ENCODE measurements around the gene SLC45A2. TPM values are rescaled to one million over a fixed set of nuclear protein-coding genes. Genes with fewer than 3 reads are reported as not detected.

SLC45A2 gene
- total RNA-seq, 2 donors from 2014 or later, result 0.82 TPM; not detected in 1

DNA sequence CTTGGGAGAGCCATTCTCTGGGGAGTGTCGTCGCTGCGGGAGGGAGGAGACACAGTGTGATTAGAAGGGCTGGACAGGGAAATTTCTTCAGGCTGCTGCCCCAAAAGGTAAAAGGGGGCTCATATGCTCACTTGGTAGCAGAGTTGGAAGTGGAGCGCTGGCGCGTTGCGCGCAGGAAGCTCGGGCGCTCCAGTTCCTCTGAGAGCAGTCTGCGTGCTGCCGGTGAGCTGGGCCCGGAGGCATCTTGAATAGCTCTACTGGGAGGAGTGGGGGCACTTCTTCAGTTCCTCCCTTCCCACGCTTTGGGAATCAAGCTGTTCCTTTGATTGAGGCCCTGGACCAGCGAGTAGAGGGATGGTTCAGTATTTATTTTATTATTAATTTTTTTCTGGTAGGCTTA, 45.6 kb downstream of the SLC45A2 start:
- TF ChIP-seq, protein P1, sequence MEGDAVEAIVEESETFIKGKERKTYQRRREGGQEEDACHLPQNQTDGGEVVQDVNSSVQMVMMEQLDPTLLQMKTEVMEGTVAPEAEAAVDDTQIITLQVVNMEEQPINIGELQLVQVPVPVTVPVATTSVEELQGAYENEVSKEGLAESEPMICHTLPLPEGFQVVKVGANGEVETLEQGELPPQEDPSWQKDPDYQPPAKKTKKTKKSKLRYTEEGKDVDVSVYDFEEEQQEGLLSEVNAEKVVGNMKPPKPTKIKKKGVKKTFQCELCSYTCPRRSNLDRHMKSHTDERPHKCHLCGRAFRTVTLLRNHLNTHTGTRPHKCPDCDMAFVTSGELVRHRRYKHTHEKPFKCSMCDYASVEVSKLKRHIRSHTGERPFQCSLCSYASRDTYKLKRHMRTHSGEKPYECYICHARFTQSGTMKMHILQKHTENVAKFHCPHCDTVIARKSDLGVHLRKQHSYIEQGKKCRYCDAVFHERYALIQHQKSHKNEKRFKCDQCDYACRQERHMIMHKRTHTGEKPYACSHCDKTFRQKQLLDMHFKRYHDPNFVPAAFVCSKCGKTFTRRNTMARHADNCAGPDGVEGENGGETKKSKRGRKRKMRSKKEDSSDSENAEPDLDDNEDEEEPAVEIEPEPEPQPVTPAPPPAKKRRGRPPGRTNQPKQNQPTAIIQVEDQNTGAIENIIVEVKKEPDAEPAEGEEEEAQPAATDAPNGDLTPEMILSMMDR (IDR thresholded peaks at IDR 0.05), result no peak
- Histone ChIP-seq H3K4me3 (no peak overlapping the region), H3K4me1 (peaks cover 0 to 15% of the 10 kb centered on the region in 2 donors), H3K36me3 (no peaks in the 10 kb centered on the region), H3K27ac (no peak overlapping the region), H3K9me3 (no peaks in the 10 kb centered on the region), H3K27me3 (peaks cover 10 to 18% of the 10 kb centered on the region in 2 donors)
- DNase-seq (ENCODE audit: low spot score), result no peak

DNA sequence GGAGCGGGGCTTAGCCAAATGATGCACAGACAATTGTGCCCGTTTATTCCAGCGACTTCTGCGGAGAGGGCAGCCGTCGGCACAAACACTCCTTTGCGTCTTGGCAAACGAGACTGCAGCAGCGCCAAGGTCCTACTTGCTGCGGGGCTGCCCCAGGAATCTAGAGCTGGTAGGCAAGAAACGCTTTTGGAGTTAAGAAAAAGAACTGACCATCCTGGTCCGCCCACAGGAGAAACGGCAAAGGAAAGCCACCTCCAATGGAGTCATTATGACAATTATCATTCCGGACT, 46.0 kb downstream of the SLC45A2 start:
- Histone ChIP-seq H3K4me3 (no peak overlapping the region), H3K4me1 (peaks cover 0 to 15% of the 10 kb centered on the region in 2 donors), H3K27ac (no peak overlapping the region), H3K36me3 (no peaks in the 10 kb centered on the region), H3K27me3 (peaks cover 10 to 18% of the 10 kb centered on the region in 2 donors), H3K9me3 (no peaks in the 10 kb centered on the region)
- no peak for DNase-seq (ENCODE audit: low spot score)
- TF ChIP-seq, protein P1 (IDR thresholded peaks at IDR 0.05), result no peak

GRCh38 chr5:33937707-33938506, 46.6 kb downstream of the SLC45A2 start:
- no peaks in the 10 kb centered on the region for H3K9me3 ChIP-seq
- no peak overlapping the region for H3K4me3 ChIP-seq
- H3K4me1 ChIP-seq, result peaks cover 0 to 15% of the 10 kb centered on the region in 2 donors
- no peak for DNase-seq (ENCODE audit: low spot score)
- H3K27ac ChIP-seq, result no peak overlapping the region
- peaks cover 10 to 18% of the 10 kb centered on the region in 2 donors for H3K27me3 ChIP-seq
- H3K36me3 ChIP-seq, result no peaks in the 10 kb centered on the region
- TF ChIP-seq, protein P1 (IDR thresholded peaks at IDR 0.05), result no peak

- TF ChIP-seq, protein P1 (IDR thresholded peaks at IDR 0.05), result no peak
- no peak overlapping the region for H3K27ac ChIP-seq
- no peaks in the 10 kb centered on the region for H3K9me3 ChIP-seq
- peak overlapping the region in 1 of 2 donors; percentile 39 for H3K4me3 ChIP-seq
- no peaks in the 10 kb centered on the region for H3K36me3 ChIP-seq
- no peak for DNase-seq (ENCODE audit: low spot score)
- peaks cover 10 to 18% of the 10 kb centered on the region in 2 donors for H3K27me3 ChIP-seq
- H3K4me1 ChIP-seq, result peaks cover 0 to 15% of the 10 kb centered on the region in 2 donors
Measured at GRCh38 chr5:33937017-33937706, 47.3 kb downstream of the SLC45A2 start.

DNA sequence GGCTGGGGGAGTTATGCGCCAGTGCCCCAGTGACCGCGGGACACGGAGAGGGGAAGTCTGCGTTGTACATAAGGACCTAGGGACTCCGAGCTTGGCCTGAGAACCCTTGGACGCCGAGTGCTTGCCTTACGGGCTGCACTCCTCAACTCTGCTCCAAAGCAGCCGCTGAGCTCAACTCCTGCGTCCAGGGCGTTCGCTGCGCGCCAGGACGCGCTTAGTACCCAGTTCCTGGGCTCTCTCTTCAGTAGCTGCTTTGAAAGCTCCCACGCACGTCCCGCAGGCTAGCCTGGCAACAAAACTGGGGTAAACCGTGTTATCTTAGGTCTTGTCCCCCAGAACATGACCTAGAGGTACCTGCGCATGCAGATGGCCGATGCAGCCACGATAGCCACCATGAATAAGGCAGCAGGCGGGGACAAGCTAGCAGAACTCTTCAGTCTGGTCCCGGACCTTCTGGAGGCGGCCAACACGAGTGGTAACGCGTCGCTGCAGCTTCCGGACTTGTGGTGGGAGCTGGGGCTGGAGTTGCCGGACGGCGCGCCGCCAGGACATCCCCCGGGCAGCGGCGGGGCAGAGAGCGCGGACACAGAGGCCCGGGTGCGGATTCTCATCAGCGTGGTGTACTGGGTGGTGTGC, 48.0 kb downstream of the SLC45A2 start, which contains the start of gene RXFP3:
Gene RXFP3, plus strand, starts transcription at position 6 of the 636 bp plus-strand sequence. Its CDS starts 355 bp downstream, at position 361.
- Histone ChIP-seq H3K4me1 (peaks cover 0 to 15% of the 10 kb centered on the region in 2 donors), H3K27ac (no peak within 1 kb of the TSS), H3K9me3 (no peaks in the 10 kb centered on the region), H3K27me3 (peaks cover 10 to 18% of the 10 kb centered on the region in 2 donors), H3K36me3 (no peaks in the 10 kb centered on the region), H3K4me3 (peak within 1 kb of the TSS; percentile 10 to 39)
- no peak for DNase-seq (ENCODE audit: low spot score)
- TF ChIP-seq, protein P1 (IDR thresholded peaks at IDR 0.05), result no peak
